GM19463 (cell line): Measurements from ENCODE around the gene ROR1.

ENCODE experiments used
- ATAC-seq: cut with Tn5 transposase; IDR thresholded peaks from one replicate; pipeline ENCODE4 v1.9.1; 2021; ENCODE audit warnings: mild to moderate bottlenecking, moderate library complexity; ENCODE audit not compliant: unreplicated experiment

ROR1 gene

GRCh38 chr1:63848733-63849132, 74.9 kb downstream of the ROR1 start:
- no peak for ATAC-seq

DNA sequence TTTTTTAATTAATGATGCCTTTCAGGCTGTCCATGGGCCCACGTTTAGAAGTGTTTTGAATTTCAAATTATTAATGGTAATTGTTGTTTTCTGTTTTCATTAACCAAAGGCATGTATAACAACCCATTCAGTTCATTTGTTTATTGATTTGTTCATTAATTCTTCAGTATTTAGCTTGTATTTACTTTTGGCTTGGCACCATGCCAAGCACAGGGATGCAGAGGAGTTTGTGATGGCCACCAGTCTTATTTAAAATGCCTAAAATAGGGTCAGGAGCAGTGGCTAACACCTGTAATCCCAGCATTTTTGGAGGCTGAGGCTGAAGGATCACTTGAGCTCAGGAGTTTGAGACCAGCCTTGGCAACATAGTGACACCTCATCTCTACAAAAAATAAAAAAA, 75.3 kb downstream of the ROR1 start:
- no peak for ATAC-seq

GRCh38 chr1:63854091-63854490, 80.3 kb downstream of the ROR1 start:
- no peak for ATAC-seq

GRCh38 chr1:63855942-63856341, 82.1 kb downstream of the ROR1 start:
- ATAC-seq = no peak

DNA sequence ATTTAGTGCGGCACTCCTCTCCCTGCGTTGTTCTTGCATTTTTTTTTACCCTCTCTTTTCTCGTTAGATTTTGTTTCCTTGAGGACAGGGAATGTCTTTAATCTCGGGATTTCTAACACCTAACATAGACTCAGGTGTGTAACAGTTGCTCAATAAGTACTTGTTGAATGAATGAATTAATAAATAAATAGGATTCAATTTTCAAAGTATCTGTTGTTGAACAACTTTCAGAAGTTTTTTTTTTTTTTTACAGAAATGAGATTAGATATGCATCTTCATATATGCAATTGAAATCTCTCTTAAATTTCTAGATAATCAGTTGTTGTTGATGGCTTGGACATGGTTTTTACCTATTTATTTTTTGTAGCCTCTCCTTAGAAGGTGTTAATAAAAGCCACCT, 83.1 kb downstream of the ROR1 start:
- no peak for ATAC-seq

DNA sequence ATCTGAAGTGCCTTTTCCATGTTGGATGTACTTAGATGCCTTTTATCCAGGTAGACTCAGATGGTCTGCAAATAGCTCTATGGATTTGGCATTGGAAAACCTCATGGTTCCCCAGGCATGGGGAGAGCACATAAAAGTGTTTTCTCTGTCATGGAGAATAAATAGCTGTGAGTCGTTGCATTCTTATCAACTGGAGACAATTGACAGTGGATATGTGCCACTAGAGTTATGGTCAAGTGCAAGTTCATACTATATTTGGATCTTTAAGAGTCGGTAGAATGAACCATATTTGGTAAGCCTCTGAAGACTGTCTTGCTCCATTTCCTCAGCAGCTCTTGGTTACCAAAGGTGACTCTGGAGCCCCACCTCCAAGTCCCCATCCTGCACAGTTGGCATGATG, 83.7 kb downstream of the ROR1 start:
- ATAC-seq = no peak

DNA sequence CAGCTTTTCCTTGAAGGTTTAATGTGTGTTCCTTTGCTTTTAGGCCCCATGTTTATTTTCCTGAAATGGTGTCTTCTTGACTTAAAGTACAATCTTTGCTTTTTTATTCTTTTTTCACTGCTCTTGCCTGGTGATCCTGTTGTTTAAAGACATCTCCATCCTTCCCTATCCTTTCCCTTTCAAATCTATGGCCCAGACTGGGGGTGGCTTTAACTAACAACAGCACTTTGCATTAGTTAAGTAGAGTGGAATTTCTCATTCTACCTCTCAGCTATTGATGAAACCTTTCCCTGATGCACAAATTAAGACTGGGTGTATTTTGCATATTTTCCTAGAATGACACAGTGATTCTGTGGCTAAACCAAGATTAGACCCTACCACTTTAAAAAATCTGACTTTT, 84.3 kb downstream of the ROR1 start:
- ATAC-seq = no peak

DNA sequence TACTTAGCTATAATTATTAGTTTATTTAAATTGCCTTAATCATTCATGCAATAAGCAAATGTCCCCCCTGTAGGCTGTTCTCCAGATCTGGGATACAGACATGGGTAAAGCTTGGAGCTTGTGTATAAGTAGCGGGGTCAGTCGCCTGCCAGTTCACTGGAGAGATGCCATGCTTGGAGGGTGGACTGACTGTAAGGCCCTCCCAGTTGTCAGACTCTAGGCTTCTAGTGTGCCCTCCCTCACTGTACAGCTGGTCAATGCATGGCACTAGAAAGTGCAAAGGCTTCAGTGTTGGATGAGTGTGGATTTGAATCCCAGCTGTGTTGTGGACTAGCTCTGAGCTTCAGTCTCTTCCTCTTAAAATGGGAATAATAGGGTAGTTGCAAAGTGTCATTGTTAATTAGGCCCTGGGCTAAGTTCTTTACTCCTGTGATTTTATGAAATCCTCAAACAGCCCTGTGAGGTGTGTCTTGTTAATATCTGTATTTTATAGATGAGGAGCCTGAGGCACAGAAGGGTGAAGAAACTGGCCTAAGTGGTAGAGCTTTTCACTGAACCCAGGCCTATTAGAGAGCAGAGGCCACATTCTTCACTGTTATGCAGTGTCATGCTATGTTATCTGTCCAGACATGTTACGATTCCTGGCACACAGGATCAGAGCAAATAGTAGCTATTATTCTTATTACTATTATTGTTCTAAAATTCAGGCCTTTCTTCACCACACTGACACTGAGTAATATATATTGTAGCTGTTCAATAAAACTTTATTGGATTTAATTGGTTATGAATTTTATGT, 85.9 kb downstream of the ROR1 start:
- ATAC-seq = no peak

- no peak for ATAC-seq
Observed at GRCh38 chr1:63861052-63861691, 87.4 kb downstream of the ROR1 start.

- ATAC-seq = no peak
Observed at GRCh38 chr1:63863145-63863544, 89.3 kb downstream of the ROR1 start.

- no peak for ATAC-seq
Observed at GRCh38 chr1:63864224-63864641, 90.4 kb downstream of the ROR1 start.

GRCh38 chr1:63865561-63865960, 91.7 kb downstream of the ROR1 start:
- no peak for ATAC-seq

DNA sequence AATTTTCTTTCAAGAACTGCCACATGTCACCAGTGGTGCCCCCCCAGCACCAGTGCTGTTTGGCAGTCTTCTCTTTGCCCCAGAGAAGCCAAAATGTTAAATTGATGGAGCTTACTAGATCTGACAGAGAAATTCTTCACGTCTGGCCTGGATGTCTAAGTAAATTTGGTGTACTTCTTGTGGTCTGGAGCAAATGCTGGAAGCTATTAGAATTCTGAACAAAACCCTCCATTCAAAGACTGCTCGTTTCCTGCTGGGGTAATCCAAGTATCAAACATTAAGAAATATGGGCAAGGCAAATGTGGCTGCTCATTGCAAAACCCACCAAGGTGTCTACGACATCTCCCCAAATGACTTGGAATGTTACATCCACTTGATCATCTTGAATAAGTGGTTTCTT, 92.3 kb downstream of the ROR1 start:
- no peak for ATAC-seq

- ATAC-seq = no peak
Observed at GRCh38 chr1:63867429-63868176, 93.8 kb downstream of the ROR1 start.

DNA sequence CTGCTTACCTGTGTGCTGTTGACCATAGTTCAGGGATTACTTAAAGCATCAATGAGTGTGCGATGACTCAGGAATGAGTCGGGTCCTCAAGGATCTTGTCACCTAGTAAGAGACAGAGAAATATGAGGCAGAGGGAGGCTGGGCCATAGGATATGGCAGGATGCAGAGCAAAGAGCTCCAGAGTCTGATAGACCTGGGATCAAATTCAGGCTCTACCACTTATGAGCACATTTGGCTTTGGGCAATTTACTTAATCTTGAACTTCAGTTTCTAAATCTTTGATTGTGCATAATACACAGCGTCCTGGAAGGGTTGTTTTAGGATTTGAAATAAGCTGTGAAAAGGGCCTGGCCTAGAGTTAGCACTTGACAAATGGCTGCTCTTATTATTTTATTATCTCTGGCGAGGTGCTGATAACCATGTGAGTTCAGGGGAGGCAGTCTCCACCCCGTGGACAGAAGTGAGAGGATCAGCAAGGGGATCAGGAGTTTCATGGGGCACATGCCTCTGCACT, 94.5 kb downstream of the ROR1 start:
- no peak for ATAC-seq

- no peak for ATAC-seq
Observed at GRCh38 chr1:63870152-63870551, 96.3 kb downstream of the ROR1 start.

- no peak for ATAC-seq
Observed at GRCh38 chr1:63871463-63871862, 97.6 kb downstream of the ROR1 start.

- no peak for ATAC-seq
Observed at GRCh38 chr1:63873751-63874150, 99.9 kb downstream of the ROR1 start.

DNA sequence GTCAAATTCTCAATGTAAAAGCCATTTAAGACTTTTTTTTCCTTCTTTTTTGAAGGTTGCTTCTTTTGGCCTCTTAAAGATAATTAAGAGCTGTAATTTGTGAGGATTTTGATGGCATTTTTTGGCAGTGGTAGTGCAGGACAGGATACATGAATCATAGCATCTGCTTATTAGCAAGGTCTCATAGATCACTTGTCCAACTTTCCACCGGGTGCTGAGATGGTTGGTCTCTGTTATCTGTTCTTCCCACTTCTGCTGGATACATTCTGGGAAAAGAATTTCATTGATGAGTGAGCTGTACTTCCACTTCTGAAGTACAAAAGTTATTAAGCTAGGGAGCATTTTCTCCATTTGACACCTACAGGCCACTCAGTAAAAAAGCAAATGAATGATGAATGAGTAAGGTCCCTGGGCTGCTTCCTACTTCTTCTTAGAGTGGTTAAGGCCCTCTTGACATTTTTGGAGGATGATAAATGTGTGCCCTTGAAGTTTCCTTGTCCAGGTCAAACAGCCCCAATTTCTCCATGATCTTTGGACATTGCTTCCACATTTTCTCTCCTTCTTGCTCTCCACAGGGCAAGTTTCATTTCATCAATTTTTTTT, 100.6 kb downstream of the ROR1 start:
- no peak for ATAC-seq

DNA sequence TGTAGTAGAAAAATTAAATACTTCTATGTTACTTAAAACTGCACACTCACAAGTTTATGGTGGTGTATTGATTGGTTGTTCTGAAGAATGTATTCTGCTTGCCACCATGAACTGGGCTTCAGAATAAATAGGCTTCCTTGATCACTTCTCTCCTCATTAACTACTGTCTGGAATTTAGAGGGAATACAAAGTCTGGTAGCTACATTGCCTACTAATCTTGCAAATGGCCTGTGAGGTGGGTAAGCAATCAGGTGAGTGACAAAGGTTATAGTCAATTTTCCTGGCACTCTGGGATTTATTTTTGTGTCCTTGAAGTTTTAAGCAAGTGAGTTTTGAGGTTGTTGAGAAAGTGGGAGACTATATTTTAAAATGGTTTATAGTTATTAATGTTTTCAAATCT, 101.8 kb downstream of the ROR1 start:
- ATAC-seq = no peak

DNA sequence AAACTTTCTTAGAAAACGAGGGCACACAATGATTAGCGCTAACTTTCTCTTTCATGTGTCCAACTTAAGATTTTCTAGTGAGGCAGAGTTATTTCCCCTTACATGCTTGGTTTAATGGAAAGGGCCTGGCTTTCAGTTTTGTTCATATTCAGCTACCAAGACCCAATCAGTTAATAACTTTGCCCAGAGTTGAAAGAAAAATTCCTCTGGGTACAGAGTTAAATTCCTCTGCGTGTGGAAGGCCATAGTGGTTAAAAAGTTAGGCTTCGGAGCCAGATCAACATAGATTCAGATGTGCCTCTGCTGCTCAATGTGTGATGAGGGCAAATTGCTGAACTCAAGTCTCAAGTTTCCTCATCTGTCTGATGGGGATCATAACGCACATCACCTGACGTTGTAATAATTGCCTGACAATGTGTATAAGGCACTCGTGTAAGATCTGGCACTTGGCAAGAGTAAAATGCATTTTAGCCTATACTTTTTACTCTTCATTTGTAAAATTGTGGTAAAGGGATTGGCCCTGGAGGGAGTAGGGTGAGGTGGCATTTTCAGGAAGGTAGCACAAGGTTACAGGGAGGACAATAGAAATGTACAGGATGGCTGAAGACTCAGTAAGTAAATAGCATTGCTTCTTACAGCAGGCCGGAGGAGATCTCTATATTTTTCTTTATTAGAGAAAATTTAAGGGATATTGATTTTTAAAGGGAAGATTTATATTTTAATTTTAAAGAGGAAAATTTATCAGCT, 103.4 kb downstream of the ROR1 start:
- ATAC-seq = no peak
